HL-60 (cell line): Measurements from ENCODE around the gene DCDC1.

Experiments used
- DNase-seq, 2 experiments: peaks; one replicate each; pipeline ENCODE4 v3.0.0-alpha.2; 2010 to 2020; ENCODE audit warnings: low read depth in 1 of 2, low spot score in 1 of 2
- H3K27ac ChIP-seq: fragments of 250-450 bp; sonication (Bioruptor Pico); replicated peaks from 2 replicates; pipeline ENCODE4 v1.5.1; 2020; ENCODE audit warnings: mild to moderate bottlenecking, moderate library complexity
- H3K27me3 ChIP-seq: fragments of 250-450 bp; sonication (Bioruptor Pico); 2 replicates; pipeline ENCODE4 v1.5.1; 2021; ENCODE audit warnings: mild to moderate bottlenecking, moderate library complexity; ENCODE audit not compliant: insufficient read depth, poor library complexity, severe bottlenecking
- H3K4me3 ChIP-seq: replicated peaks from 2 replicates; pipeline ENCODE4 v1.5.1; 2011; ENCODE audit warnings: mild to moderate bottlenecking, control low read depth, low read length; ENCODE audit not compliant: insufficient read depth
- GABPA ChIP-seq: IDR thresholded peaks from 2 replicates; pipeline ENCODE4 v1.6.1; 2012; ENCODE audit warnings: low read depth
- POLR2AphosphoS5 ChIP-seq: IDR thresholded peaks from 2 replicates; pipeline ENCODE4 v1.6.1; 2012; ENCODE audit warnings: low read depth
- SPI1 ChIP-seq: IDR thresholded peaks from 2 replicates; pipeline ENCODE4 v1.6.1; 2012; ENCODE audit warnings: low read depth, mild to moderate bottlenecking, borderline replicate concordance
- TF ChIP-seq, protein P1 (sequence below): IDR thresholded peaks from 2 replicates; pipeline ENCODE4 v1.6.1; 2012; ENCODE audit warnings: low read depth; ENCODE audit not compliant: insufficient replicate concordance
- TF ChIP-seq, protein P2 (sequence below): IDR thresholded peaks from one replicate; pipeline ENCODE4 v1.5.1; 2011; ENCODE audit warnings: low read length, control low read depth, inconsistent platforms; ENCODE audit not compliant: insufficient read depth

The DCDC1 gene

DNA sequence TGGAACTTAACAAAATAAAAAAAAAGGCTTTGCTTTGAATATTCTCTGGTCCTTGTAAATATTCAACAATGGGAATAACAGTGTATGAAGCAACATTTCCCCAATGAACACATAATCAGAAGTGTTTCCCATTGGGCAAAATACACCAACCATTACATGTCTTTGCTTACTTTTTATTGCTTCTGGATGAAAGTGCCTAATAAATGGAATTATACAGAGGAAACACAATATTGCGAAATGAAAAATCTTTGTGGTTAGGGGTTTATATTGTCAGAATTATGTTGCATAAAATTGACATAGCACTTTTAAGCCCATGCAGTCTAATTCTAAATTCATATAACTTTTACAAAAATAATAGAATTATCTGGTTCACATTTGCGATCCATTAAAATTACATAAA is 386.4 kb downstream of the DCDC1 start:
- TF ChIP-seq POLR2AphosphoS5, result no peak
- TF ChIP-seq, protein P1, sequence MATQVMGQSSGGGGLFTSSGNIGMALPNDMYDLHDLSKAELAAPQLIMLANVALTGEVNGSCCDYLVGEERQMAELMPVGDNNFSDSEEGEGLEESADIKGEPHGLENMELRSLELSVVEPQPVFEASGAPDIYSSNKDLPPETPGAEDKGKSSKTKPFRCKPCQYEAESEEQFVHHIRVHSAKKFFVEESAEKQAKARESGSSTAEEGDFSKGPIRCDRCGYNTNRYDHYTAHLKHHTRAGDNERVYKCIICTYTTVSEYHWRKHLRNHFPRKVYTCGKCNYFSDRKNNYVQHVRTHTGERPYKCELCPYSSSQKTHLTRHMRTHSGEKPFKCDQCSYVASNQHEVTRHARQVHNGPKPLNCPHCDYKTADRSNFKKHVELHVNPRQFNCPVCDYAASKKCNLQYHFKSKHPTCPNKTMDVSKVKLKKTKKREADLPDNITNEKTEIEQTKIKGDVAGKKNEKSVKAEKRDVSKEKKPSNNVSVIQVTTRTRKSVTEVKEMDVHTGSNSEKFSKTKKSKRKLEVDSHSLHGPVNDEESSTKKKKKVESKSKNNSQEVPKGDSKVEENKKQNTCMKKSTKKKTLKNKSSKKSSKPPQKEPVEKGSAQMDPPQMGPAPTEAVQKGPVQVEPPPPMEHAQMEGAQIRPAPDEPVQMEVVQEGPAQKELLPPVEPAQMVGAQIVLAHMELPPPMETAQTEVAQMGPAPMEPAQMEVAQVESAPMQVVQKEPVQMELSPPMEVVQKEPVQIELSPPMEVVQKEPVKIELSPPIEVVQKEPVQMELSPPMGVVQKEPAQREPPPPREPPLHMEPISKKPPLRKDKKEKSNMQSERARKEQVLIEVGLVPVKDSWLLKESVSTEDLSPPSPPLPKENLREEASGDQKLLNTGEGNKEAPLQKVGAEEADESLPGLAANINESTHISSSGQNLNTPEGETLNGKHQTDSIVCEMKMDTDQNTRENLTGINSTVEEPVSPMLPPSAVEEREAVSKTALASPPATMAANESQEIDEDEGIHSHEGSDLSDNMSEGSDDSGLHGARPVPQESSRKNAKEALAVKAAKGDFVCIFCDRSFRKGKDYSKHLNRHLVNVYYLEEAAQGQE, result no peak
- no peak overlapping the region for H3K27ac ChIP-seq
- peaks cover 2% of the 10 kb centered on the region for H3K27me3 ChIP-seq
- no peak overlapping the region for H3K4me3 ChIP-seq
- DNase-seq, result no peak

DNA sequence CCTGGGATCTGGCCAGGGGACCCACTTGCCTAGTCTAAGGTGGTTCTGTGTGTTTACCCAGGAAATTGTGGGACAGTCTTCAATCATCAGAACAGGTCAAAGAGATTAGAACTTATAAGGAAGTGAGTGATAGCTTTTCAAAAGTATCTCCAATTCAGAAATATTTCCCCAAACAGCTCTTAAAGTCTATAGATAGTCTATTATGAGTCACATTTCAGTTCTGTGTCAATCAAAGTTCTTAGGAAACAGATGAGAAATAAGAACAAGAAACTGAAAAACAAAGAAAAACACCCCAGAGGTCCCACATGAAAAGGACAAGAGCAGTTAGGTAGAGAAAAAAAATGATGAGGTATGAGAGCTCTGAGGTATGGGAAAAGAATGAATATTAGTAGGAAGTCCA is 402.0 kb downstream of the DCDC1 start:
- TF ChIP-seq, protein P1, result no peak
- TF ChIP-seq, protein P2, sequence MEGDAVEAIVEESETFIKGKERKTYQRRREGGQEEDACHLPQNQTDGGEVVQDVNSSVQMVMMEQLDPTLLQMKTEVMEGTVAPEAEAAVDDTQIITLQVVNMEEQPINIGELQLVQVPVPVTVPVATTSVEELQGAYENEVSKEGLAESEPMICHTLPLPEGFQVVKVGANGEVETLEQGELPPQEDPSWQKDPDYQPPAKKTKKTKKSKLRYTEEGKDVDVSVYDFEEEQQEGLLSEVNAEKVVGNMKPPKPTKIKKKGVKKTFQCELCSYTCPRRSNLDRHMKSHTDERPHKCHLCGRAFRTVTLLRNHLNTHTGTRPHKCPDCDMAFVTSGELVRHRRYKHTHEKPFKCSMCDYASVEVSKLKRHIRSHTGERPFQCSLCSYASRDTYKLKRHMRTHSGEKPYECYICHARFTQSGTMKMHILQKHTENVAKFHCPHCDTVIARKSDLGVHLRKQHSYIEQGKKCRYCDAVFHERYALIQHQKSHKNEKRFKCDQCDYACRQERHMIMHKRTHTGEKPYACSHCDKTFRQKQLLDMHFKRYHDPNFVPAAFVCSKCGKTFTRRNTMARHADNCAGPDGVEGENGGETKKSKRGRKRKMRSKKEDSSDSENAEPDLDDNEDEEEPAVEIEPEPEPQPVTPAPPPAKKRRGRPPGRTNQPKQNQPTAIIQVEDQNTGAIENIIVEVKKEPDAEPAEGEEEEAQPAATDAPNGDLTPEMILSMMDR, result no peak
- TF ChIP-seq SPI1 (no peak), GABPA (no peak), POLR2AphosphoS5 (no peak)
- H3K4me3 ChIP-seq, result no peak overlapping the region
- H3K27me3 ChIP-seq, result no peaks in the 10 kb centered on the region
- DNase-seq, result no peak
- H3K27ac ChIP-seq, result no peak overlapping the region

DNA sequence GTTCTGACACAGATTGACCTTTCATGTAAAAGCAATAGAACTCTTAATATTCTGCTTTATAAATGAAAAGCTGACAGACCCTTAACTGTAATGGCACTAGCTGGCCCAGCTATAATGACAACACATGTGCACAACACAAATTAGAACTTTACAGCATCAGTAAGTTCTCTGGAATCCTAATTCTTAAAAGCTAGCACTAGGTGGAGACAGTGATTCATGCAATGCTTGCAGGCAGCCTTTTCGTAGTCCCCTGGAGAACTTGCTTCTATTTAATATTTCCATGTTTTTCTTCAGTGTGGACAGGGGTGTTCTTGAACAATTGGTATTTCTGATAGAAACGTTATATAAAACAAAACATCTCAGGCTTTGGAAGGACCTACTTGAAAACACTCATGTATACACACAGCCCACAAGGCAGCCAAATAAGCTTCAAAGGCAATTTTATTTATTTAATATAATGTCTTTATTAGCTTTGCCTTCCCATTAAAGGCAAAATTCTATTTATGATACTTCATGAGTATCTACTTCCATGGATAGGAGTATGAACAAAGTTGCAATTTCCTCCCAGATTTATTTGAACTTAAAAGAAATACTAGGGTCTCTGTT is 409.0 kb downstream of the DCDC1 start:
- Histone ChIP-seq H3K4me3 (no peak overlapping the region), H3K27me3 (no peaks in the 10 kb centered on the region), H3K27ac (no peak overlapping the region)
- no peak for DNase-seq
- TF ChIP-seq GABPA, result no peak
- TF ChIP-seq, protein P2, result peak; percentile 24

DNA sequence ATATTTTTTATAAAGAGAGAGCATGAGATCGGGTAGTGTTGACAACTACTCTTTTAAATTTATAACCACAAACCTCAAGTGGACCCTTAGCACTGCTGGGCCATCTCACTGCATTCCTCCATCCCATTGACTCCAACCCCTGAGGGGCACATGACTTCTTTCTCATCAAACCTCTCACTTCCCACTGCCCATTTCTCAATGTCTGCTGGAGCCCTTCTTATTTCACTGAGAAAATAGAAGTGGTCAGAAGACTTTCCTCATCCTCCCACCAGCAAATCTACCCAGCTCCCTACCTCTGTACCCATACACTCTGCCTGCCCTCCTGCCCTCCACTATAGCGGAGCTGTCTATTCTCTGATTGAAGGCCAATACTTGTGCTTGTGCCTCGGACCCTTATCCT is 412.8 kb downstream of the DCDC1 start:
- H3K27me3 ChIP-seq, result no peaks in the 10 kb centered on the region
- TF ChIP-seq, protein P1, result no peak
- no peak for TF ChIP-seq SPI1
- no peak for TF ChIP-seq GABPA
- no peak for TF ChIP-seq POLR2AphosphoS5
- TF ChIP-seq, protein P2, result no peak
- H3K4me3 ChIP-seq, result no peak overlapping the region
- no peak overlapping the region for H3K27ac ChIP-seq
- DNase-seq, result no peak
